GM18517 (cell line): ENCODE measurements around the gene TNFRSF25.
"Not testable (repeated sequence)": the region's sequence is repeated elsewhere in the genome, so short reads cannot be mapped to it uniquely, and the experiment has no call there.

Source experiments
- ATAC-seq: cut with Tn5 transposase; IDR thresholded peaks from one replicate; pipeline ENCODE4 v1.9.1; 2021; ENCODE audit warnings: mild to moderate bottlenecking, moderate library complexity; ENCODE audit not compliant: unreplicated experiment

Gene TNFRSF25

DNA sequence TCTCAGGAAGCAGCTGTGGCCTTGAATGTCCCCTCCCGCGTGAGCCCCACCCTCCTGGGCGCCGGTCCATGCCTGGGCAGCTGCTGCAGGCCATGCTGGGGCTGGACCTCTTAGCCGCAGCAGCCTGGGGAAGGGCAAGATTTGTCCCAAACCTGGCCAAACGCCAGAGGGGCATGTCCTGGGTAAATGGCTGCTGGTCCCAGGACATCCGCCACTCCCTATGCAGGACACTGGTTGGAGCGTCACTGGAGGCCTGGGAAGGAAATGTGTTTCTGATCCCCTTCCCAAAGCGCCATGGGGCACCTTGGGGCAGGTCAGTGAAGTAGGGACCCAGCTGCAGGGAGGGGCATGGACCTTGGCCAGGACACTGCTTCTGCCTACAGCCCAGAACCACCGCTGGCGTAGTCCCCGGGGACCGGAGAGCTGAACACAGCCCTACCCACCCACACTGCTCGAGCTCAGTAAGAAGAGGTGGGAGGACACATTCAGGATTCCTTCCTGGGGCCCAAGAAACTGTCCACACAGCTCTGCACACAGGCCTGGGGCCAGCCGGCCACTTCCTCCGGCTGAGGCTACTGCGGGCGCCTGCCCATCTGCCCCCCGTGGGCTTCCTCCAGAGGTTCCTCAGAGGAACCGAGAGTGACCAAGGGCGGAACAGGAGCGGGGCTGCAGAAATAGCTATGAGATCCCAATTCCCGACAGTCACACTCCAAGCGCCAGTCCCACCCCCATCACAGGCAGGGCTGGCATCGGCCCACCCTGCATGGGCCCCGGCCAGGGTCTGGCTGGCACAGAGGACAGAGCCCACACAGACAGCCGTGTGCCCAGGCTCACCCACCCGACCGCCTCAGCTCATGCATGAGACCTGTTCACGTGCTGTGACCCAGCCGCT is 36.3 kb upstream of the TNFRSF25 start:
- no peak for ATAC-seq

DNA sequence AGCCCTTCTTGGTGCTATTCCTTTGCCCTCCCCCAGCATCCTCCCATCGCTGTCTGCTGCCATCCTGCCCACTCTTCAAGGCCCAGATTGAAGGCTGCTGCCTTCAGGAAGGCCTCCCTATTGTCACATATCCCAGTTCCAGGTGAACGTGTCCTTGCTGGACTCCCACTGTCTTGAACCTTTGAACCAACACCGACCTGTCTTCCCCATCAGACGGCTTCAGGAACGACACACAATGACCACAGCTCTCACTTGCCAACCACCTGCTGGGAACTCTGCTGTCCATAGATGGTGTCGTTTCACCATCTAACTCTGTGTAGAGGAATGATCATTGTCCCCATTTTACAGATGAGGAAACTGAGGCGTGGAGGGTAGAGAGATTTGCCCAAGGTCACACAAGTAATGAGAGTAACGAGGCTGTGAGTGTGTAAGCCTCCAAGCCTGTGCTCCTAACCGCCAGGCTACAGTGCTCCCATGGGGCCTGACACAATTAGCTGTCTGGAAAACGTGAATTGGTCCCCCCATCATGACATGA is 35.4 kb upstream of the TNFRSF25 start:
- no peak for ATAC-seq

DNA sequence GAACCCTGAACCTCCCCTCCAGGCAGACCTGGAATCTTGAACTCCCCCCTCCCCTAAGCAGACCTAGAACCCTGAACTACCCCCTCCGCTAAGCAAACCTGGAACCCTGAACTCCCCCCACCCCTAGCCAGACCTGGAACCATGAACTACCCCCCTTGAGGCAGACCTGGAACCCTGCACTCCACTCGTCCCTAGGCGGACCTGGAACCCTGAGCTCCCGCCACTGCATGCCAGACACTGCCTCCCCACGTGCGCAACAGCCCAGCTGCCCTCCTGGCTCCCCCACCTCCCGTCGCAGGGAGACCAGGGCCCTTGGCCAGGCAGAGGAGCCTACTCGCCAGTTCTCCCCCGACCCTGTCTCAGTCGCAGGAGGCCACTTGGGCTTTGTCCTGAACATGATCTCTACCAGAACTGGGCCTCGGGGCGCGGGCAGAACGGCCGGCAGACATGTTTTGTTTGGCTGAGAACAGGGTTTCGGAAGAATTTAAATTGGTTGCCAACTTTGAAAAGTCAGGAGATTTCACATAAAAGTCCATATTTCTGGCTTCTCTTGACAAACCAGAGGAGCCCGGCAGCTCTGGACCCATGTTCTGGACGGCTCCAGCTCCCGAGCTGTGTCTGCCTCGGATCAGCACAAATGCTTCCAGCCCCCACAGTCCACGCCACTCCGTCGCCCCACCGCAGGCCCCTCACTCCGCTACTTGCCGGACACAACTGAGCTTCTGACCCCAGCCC is 34.7 kb upstream of the TNFRSF25 start:
- no peak for ATAC-seq

DNA sequence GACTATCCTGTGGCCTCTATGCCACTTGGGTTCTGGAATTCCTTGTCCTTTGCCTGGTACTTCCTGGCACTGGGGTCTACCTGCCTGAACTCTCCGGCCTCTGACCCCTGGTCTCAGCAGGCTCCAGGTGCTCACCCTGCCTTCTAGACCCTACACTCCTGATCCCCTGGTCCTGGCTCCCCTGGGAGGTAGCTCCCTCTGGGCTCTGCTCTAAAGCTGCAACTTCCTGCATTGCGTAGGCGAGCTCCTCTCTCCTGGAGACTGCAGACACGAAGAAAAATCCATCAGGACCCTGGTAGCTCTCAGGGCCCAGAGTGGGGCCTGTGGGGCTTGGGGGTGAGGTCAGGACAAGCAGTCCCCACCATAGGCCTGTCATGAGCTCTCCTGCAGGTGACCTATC is 33.3 kb upstream of the TNFRSF25 start:
- no peak for ATAC-seq

DNA sequence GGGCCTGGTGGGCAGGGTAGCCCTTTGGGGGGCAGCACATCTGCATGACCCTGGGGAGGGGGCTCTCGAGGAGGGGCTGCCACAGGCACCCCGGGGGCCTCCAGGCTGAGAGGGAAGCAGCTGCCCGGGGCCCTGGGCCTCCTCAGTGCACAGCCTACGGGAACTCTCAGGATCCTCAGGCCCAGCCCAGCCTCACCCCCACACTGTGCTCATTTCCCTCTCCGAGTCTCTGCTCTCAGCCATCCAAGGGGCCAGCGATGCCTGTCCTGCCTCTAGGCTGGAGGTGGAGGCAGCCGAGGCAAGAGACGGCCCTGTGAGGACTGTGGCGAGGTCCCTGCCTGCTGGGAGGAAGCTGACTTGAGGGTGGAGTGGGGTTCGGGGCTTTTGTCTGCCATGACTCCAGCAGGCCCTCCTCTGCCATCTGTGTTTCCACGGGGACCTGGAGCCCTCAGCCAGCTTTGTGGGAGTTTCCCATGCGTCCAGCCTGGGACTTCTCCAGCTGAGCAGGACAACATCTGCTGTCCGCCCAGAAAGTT is 32.7 kb upstream of the TNFRSF25 start:
- ATAC-seq = no peak

DNA sequence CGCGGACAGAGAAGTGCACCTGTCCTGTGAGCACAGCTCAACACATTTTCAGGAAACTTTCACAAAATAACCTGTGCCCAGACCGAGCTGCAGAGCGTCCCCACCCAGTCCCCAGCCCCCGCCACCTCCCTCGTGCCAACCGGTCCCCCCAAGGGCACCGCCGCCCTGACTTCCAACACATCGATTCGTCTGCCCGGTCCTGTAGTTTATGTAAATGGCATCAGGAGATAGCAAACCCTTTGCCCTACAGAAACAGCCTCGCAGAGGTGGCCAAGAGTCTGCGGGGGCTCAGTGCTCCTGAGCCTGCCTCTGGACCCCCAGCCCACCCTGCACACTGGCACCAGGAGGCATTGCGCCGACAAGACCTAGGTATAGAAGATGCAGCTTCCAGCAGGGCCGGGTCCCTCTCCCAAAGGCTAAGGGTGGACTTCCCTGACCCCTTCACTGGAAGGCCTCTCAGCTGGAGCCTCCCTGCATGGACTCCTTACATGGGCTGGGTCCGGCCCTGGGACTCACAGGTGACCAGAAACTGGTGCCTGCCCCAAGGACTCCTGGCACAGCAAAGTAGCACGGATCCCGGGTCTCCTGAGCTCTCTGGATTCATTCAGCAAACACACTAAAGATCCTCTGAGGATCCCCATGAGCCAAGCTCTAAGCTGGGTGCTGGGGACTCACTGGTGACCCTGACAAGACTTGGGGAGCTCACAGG is 32.0 kb upstream of the TNFRSF25 start:
- ATAC-seq = no peak

DNA sequence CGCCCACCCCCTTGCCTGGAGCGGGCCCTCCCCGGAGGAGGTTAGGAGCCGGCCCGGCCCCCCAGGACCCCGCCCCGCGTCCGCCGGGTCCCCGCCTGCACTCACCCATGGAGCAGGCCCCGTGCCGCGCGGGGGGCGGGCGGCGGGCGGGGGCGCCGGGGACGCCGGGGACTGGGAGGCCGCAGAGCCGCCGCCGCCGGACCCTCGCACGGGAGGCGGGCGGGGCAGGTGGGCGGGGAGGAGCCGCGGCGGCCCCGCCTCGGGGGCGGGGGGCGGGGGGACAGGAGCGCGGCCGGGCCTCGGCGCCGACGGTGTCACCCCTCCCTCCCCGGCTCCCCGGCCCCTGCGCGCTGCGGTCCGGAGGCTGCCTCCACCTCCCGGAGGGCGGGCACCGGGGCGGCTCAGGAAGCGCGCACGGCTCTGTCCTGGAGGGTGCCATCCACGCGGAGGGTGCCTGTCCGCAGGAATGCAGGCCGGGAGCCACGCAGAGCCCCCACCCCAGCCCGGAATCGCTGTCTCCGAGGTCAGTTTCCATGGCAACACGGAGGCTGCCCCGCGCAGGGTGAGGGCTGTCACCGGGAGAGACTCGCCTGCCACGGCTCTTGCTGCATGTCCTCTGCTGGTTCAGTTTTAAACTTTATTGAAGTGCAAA is 31.4 kb upstream of the TNFRSF25 start:
- no peak for ATAC-seq

DNA sequence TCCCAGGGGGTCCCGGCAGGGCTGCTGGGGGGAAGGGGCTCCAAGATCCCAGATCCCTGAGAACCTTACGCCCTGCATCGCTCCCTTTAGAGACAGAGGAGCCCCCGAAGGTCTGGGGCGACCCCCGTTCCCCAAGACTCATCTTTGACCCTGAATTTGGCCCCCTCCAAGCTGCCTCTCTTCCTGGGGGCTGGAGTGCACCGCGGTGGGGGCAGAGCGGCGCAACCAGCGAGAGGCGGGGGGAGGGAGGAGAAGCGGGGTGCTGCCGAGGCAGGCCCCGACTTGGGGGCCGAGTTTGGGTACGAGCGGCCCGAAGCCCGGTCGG is 30.9 kb upstream of the TNFRSF25 start:
- no peak for ATAC-seq

DNA sequence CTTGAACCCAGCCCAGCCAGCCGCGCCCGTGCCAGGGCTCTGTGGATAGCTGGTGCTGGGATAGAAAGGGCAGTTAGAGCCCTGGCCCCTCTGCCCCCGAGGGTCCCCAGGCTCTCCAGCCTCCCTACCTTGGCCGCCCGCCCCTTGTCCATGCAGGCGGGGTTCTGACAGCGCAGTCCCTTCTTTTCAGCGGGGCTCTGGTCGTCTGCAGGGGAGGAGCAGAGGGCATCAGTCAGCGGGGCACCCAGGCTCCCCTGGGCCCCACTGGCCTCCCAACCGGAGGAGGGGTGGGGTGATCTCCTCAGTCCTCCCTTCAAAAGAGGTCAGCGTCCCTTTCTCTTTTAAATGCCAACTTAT is 30.4 kb upstream of the TNFRSF25 start:
- ATAC-seq = no peak

DNA sequence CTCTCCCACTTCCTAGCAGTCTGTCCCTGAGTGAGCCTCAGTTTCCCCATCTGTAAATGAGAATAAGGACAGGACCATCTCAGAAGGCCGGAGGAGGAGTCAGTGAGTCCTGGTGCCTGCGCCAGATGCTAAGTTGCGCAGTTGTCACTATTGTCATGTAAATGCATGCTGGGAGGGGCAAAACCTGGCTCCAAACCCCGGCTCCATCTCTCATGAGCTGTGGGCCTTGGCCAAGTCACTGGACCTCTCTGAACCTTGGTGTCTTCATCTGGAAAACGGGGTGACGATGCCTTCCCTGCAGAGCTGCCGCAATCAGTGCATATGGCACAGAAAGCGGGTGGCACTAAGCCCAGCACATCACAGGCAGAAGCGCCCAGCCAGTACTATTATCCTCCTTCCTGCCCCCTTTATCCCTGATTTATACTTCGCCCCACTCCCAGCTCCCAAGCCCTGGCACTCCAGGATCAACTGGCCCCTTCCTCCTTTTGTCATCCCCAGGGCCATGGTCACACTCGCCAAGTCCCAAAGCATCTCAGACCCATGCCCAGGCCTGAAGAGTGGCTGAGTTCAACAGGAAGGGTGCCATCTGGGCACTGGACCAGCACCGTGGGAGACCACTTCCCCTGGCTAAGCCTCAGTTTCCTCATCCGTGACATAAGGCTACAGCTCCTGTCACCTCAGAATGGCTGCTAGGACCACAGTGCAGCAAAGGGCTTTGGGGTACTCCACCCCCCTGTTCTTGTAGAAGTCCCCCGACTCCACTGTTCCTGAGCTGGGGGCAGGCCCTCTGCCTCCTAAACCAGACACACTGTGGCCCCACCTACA is 29.8 kb upstream of the TNFRSF25 start:
- ATAC-seq = no peak

DNA sequence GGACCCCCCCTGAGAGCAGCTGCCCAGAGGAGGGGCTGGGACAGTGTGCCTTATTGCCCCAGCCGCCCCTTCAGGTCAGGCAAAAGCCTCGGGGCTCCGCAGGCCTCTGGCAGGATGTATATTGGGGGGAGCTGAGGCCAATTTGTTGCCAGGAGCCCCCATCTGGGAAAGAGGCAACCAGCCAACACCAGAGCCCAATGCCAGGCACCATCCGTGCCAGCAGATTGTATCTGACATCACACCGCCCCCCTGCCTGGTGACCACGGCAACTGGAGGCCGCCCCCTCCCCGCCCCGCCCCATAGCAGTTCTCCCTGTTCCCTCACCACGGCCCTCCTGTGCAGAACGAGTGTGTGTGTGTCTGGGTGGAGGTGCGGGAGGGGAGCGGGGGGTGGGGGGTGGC is 29.1 kb upstream of the TNFRSF25 start:
- ATAC-seq = no peak

DNA sequence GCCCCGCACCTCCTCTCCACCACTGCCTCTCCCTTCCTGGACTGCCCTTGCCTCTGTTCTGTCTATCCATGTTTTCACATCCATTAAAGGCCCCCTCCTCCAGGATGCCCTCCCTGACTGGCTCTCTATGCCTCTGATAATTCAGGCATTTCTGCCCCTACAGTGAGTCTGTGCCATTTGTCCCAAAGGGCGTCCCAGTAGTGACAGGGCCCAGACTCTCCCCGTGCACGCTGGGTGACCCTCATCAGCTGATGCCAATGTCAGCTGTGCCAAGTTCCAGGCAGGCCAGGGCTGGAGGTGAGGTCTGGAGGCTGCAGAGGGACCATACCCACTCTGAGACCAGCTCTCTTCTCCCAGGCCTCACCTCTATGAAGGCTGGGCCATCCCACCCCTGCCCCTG is 28.7 kb upstream of the TNFRSF25 start:
- no peak for ATAC-seq

DNA sequence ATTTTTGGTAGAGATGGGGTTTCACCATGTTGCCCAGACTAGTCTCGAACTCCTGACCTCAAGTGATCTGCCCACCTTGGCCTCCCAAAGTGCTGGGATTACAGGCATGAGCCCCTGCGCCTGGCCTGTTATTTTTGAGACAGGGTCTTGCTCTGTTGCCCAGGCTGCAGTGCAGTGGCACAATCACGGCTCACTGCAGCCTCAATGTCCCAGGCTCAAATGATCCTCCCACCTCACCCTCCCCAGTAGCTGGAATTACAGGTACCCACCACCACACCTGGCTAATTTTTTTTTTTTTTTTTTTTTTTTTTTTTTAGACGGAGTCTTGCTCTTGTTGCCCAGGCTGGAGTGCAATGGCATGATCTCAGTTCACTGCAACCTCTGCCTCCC is 27.9 kb upstream of the TNFRSF25 start:
- ATAC-seq = not testable (repeated sequence)

DNA sequence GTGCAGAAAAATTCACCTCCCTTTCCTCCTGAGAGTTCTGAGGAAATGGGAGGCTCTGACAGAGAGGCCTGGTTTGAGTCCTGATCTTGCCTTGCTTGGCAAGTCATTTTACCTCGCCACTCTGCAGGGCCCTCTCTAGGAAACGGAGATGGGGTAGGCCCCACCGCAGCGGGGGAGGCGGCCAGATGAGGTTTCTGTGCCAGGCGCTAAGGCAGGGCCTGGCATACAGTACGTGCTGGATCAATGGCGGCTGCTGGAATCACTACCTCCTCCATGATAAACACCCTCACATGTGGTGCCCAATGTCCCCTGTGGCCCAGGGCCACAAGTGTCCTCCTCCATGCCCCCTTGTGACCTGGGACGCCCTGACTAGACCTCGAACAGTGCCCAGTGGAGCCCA is 26.0 kb upstream of the TNFRSF25 start:
- no peak for ATAC-seq

DNA sequence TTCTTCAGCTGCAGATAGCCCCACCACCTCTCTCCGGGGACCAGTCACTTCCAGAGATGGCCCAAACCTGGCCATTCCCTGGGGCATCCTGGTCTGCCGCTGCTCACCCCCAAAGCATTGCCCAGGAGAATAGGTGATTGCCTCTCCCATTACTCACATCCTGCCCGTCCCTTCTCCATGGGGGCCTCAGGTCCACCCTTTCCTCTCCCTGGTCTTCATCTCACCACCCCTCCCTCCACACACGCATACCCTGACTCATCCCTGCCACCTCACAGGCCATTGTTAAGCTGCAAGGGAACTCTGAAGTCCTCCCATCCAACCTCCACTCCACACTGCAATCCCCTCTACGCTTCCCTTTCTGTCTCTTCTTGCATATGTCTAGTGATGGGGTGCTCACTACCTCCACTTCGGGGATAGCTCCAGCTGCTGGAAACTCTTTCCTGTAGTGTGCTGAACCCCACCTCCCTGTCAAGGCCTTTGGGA is 25.5 kb upstream of the TNFRSF25 start, which contains the start of gene PLEKHG5:
Gene PLEKHG5 (minus strand): TSS at position 188 of the 483 bp plus-strand sequence. CDS start 14,096 bp downstream, outside the sequence.
- ATAC-seq = no peak

DNA sequence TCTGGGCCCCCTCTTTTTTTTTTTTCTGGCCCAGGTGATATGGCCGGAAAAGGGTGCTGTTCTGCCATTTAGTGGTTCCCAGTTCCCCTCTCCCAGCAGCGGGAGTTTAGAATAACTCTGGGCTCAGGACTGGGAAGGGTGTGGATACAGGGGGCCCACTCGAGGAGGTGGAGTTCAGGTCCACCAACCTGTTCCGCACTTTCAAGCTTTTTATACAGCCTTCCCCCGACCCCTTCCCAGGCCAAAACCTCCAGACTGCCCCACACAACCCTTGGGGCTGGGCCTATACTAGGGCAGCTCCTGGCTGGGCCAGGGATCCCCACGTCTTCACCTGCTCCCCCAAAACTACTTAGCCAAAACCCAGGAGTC is 25.1 kb upstream of the TNFRSF25 start:
- no peak for ATAC-seq

DNA sequence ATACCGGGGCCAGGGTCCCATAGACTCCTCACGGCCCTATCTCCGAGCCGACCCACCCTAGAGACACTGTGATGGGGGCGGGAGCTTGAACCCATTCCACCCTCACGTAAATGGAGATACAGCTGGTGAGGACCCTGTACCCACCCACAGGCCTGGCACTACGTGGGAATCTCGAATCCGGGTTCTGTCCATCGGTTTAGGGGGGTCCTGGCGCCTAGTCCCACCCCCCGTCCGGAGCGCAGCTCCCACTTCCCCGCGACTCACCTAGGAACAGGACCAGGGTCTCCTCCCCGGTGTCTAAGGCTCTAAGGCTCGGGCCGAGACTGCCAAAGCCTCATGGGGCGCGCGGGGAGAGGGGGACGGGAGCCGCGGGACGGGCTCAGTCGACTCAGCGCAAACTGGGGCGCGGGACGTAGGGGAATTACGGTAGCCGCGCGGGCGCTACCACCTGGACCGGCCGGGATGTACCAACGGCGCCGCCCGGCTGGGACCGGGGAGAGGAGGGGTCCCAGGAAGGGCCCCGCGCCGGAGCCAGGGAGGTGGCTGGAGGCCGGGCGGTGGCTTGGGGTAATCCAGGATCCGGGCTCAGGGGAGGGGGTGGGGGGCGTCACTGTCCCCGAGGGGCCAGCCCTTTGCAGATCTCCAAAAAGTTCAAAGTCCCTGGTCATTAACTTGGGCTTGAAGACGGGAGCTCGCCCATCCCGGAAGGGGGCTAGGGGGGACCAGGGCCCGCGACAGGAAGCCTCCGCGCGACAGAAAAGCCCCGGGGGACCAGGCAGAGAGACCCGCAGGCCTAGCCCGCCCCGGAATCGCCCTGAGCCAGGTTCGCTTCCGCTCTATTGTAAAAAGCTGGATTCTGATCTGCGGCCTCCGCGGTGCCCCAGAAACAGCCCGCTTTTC is 24.5 kb upstream of the TNFRSF25 start:
- no peak for ATAC-seq

DNA sequence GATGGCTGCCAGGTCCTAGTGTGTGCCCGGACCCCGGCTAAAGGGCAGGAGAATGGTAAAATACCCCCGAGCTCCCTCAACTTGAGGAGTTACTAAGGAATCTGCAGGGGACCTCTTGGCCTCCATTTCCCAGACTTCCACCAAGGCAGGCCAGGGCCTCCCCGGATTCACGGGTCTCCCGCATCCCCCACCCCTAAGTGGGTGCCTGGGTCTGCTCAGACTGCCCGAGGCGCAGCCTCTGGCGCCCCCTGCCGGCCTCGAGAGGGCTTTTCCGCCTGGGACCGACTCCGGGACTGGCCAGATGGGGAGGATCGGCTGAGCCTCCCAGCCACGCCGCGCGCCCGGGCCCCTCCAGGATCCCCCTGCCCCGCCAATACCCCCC is 23.8 kb upstream of the TNFRSF25 start:
- no peak for ATAC-seq

DNA sequence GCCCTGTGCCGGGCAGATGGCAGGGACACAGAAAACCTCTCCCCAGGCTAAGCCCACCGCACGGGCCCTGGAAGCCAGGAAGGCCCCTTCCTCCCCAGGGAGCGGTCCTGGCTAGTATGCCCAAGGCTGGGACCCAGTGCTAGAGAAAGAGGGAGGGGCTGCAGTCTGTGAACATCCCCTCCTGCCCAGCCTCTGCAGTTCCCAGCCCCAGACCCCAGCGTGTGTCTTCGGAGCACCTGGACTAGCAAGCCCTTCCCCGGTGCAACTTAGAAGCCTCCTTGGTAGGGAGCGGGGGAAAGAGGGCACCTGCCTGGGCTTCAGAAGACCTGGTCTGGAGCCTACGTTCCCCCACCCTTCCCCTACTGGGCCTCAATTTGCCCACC is 23.4 kb upstream of the TNFRSF25 start:
- ATAC-seq = no peak
